EL (cell line): ENCODE results near the gene UPF3A.
"Not testable (repeated sequence)": the region's sequence is repeated elsewhere in the genome, so short reads cannot be mapped to it uniquely, and the experiment has no call there.

Source experiments
- DNase-seq: peaks from one replicate; pipeline ENCODE4 v3.0.0-alpha.2; 2016

UPF3A gene

GRCh38 chr13:114309806-114310410 is 28.5 kb downstream of the UPF3A start:
- no peak for DNase-seq

GRCh38 chr13:114310956-114311355 is 29.6 kb downstream of the UPF3A start:
- DNase-seq: peak; percentile 27

- DNase-seq: no peak
Measured at GRCh38 chr13:114311387-114311786, 30.0 kb downstream of the UPF3A start.

- DNase-seq: no peak
Measured at GRCh38 chr13:114311908-114312307, 30.5 kb downstream of the UPF3A start.

- DNase-seq: peak; percentile 55
Measured at GRCh38 chr13:114313061-114313860, 31.9 kb downstream of the UPF3A start.

- DNase-seq: peak; percentile 96
Measured at GRCh38 chr13:114314074-114314912, 32.9 kb downstream of the UPF3A start, which contains the start of gene CHAMP1. Gene CHAMP1, plus strand, starts transcription at chr13:114314503. Its CDS starts 9,340 bp downstream, at chr13:114323843.

- no peak for DNase-seq
Measured at GRCh38 chr13:114315074-114315785, 33.8 kb downstream of the UPF3A start.

GRCh38 chr13:114318624-114319023 is 37.2 kb downstream of the UPF3A start:
- no peak for DNase-seq

GRCh38 chr13:114319441-114319913 is 38.1 kb downstream of the UPF3A start:
- peak; percentile 95 for DNase-seq

- DNase-seq: no peak
Measured at GRCh38 chr13:114320065-114320464, 38.7 kb downstream of the UPF3A start.

- no peak for DNase-seq
Measured at GRCh38 chr13:114321256-114321655, 39.9 kb downstream of the UPF3A start.

GRCh38 chr13:114323349-114323748 is 41.9 kb downstream of the UPF3A start:
- DNase-seq: no peak

- DNase-seq: no peak
Measured at GRCh38 chr13:114324334-114324733, 42.9 kb downstream of the UPF3A start.

- no peak for DNase-seq
Measured at GRCh38 chr13:114325729-114326128, 44.3 kb downstream of the UPF3A start.

GRCh38 chr13:114328034-114328433 is 46.6 kb downstream of the UPF3A start:
- no peak for DNase-seq

GRCh38 chr13:114328595-114328994 is 47.2 kb downstream of the UPF3A start:
- DNase-seq: no peak

GRCh38 chr13:114330086-114330485 is 48.7 kb downstream of the UPF3A start:
- DNase-seq: no peak

GRCh38 chr13:114333881-114334280 is 52.5 kb downstream of the UPF3A start:
- DNase-seq: not testable (repeated sequence)

GRCh38 chr13:114334305-114335053 is 53.1 kb downstream of the UPF3A start:
- no peak for DNase-seq

GRCh38 chr13:114336457-114336856 is 55.1 kb downstream of the UPF3A start:
- DNase-seq: not testable (repeated sequence)

- no peak for DNase-seq
Measured at GRCh38 chr13:114338959-114339358, 57.6 kb downstream of the UPF3A start.
